NB4 (cell line): Measurements from ENCODE around the gene TOM1L2.

ENCODE experiments used
- DNase-seq: peaks from one replicate; pipeline ENCODE4 v3.0.0; 2010; ENCODE audit warnings: low read depth
- H3K4me3 ChIP-seq: one replicate; pipeline ENCODE4 v1.5.1; 2011; ENCODE audit warnings: mild to moderate bottlenecking, low read depth, low read length, moderate library complexity
- MAX ChIP-seq: IDR thresholded peaks from 2 replicates; pipeline ENCODE4 v1.6.1; 2011; ENCODE audit warnings: low read depth, low read length
- MYC ChIP-seq: IDR thresholded peaks from 2 replicates; pipeline ENCODE4 v1.6.1; 2011; ENCODE audit warnings: low read depth, low read length
- POLR2A ChIP-seq: IDR thresholded peaks from 2 replicates; pipeline ENCODE4 v1.6.1; 2011; ENCODE audit warnings: mild to moderate bottlenecking; ENCODE audit not compliant: insufficient read length; ENCODE audit errors: extremely low read depth
- TF ChIP-seq, protein P1 (sequence below): IDR thresholded peaks from one replicate; pipeline ENCODE4 v1.5.1; 2012; ENCODE audit warnings: low read depth, low read length

The TOM1L2 gene

GRCh38 chr17:18008496-18009268, 36.5 kb upstream of the TOM1L2 start:
- no peak for DNase-seq
- no peak overlapping the region for H3K4me3 ChIP-seq
- no peak for TF ChIP-seq POLR2A
- no peak for TF ChIP-seq MAX
- TF ChIP-seq, protein P1, sequence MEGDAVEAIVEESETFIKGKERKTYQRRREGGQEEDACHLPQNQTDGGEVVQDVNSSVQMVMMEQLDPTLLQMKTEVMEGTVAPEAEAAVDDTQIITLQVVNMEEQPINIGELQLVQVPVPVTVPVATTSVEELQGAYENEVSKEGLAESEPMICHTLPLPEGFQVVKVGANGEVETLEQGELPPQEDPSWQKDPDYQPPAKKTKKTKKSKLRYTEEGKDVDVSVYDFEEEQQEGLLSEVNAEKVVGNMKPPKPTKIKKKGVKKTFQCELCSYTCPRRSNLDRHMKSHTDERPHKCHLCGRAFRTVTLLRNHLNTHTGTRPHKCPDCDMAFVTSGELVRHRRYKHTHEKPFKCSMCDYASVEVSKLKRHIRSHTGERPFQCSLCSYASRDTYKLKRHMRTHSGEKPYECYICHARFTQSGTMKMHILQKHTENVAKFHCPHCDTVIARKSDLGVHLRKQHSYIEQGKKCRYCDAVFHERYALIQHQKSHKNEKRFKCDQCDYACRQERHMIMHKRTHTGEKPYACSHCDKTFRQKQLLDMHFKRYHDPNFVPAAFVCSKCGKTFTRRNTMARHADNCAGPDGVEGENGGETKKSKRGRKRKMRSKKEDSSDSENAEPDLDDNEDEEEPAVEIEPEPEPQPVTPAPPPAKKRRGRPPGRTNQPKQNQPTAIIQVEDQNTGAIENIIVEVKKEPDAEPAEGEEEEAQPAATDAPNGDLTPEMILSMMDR, result no peak
- no peak for TF ChIP-seq MYC

DNA sequence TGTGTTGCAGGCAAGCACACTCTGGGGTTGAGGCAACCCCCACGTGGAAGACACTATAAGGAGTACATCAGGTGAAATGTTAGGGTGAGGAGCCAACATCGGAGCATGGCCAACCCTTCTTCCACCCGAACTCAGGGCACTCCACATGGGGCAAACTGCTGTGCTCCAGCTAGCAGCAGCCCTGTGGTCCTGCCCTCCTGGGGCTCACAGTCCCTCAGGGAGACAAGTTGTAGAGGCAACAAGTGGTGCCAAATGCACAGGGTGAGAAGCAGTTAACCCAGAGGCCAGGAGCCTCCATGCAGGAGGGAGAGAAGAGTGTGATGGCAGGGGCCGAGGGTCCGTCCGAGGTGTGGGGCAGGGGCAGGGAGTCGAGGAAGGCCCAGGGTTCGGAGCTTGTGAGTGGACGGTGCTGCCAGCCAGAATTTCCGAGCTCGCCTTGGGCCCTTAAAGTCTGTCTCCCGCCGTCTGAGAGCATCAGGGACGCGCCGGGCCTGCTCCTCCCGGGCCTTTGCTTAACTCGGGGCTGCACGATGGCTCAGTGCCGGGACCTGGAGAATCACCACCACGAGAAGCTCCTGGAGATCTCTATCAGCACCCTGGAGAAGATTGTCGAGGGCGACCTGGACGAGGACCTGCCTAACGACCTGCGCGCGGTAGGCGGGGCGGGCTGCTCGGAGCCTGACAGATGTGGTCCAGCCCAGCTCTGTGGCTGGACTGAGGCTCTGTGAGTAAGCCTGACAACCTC, 34.5 kb upstream of the TOM1L2 start:
- TF ChIP-seq, protein P1, result no peak
- TF ChIP-seq MYC, result no peak
- TF ChIP-seq MAX, result no peak
- TF ChIP-seq POLR2A, result no peak
- DNase-seq, result no peak
- H3K4me3 ChIP-seq, result no peak overlapping the region

DNA sequence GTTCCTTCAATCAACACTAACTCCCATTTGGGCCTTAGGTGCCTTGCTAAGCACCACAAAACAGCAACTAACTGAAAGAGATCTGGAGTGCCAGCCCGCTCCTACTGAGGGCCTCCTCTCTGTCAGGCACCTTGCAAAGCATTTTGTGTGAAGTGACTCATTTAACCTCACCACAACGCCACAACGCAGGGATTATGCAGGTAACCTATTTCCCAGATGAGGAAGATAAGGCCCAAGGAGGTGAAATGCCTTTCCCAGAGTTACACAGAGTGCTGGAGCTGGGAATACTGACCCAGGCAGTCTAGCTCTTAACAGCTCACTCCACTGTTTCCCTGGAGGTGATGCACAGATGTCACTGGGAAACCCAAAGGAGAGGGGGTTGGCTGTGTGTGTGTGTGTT, 33.3 kb upstream of the TOM1L2 start:
- TF ChIP-seq POLR2A (no peak), MYC (no peak), MAX (no peak)
- TF ChIP-seq, protein P1, result no peak
- DNase-seq, result no peak
- H3K4me3 ChIP-seq, result no peak overlapping the region

DNA sequence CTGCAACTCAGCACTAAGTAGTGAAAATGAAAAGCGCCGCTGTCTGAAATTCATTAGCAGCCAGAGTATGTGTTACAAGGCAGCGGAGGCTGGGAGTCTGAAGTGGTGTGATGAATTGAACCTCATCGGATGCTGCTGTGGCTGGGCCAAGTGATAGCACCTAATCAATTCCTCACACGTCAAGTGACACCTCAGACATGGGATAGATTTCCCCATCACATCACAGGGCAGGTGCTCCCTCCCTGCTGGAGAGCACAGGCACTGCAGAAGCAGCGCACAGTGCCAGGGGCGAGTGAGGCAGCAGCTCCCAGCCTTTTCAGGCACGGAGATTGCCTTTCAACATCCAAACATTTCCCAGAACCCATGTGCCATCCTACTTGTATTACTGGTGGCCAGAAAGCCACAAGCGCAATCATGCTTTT, 32.7 kb upstream of the TOM1L2 start:
- TF ChIP-seq MYC, result no peak
- TF ChIP-seq, protein P1, result peak; percentile 6
- no peak for DNase-seq
- no peak overlapping the region for H3K4me3 ChIP-seq

GRCh38 chr17:18004345-18004744, 32.1 kb upstream of the TOM1L2 start:
- DNase-seq, result no peak
- TF ChIP-seq MYC (no peak), MAX (no peak), POLR2A (no peak)
- TF ChIP-seq, protein P1, result no peak
- no peak overlapping the region for H3K4me3 ChIP-seq
